Dendritic cell treated with granulocyte-macrophage colony-stimulating factor and Interleukin-4, amounts not matched to agents 40 ng/mL and 50 ng/mL, for 4 days (primary cell): ENCODE results near the gene HOXC12.

Experiments
- H3K27ac Mint-ChIP-seq: one replicate; pipeline ENCODE4 v1.8.0; 2022; ENCODE audit warnings: mild to moderate bottlenecking, mixed read lengths
- H3K27me3 Mint-ChIP-seq: one replicate; pipeline ENCODE4 v1.8.0; 2022; ENCODE audit warnings: mild to moderate bottlenecking, mixed read lengths
- H3K36me3 Mint-ChIP-seq: one replicate; pipeline ENCODE4 v1.8.0; 2022; ENCODE audit warnings: low read depth, mixed read lengths
- H3K4me1 Mint-ChIP-seq: one replicate; pipeline ENCODE4 v1.8.0; 2022; ENCODE audit warnings: low read depth, mixed read lengths
- H3K4me3 Mint-ChIP-seq: one replicate; pipeline ENCODE4 v1.8.0; 2022; ENCODE audit warnings: mild to moderate bottlenecking, moderate library complexity, mixed read lengths
- H3K9me3 Mint-ChIP-seq: one replicate; pipeline ENCODE4 v1.8.0; 2022; ENCODE audit warnings: mixed read lengths
- intact Hi-C: fragments of 100-400 bp; cut with micrococcal nuclease; formaldehyde crosslinking; loops from one replicate; pipeline ENCODE4 v1.15.0; 2022

HOXC12 gene

DNA sequence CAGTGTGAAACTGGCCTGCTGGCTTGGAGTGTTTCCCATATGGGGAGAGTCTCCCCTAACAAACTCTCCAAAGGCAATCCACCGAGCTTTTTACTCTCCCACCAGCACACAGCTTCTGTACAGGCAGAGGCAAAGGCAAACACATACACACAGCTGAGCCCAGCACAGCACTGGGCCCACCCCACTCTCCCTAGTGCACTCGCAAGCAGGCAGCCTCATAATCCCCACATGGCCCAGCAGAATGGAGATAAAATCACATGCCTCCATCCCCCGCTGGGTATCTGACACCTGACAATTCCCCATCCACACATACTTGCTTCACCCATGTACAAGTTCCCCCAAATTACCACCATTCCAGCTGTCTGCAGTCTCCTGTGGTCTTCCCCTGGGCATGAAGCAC is 3.4 kb downstream of the HOXC12 start:
- H3K27ac Mint-ChIP-seq: no peak overlapping the region
- no peaks in the 10 kb centered on the region for H3K36me3 Mint-ChIP-seq
- no peaks in the 10 kb centered on the region for H3K9me3 Mint-ChIP-seq
- intact Hi-C loops: no loop called here
- no peak overlapping the region for H3K4me3 Mint-ChIP-seq
- peaks cover 17% of the 10 kb centered on the region for H3K4me1 Mint-ChIP-seq
- H3K27me3 Mint-ChIP-seq: peaks cover 91% of the 10 kb centered on the region

DNA sequence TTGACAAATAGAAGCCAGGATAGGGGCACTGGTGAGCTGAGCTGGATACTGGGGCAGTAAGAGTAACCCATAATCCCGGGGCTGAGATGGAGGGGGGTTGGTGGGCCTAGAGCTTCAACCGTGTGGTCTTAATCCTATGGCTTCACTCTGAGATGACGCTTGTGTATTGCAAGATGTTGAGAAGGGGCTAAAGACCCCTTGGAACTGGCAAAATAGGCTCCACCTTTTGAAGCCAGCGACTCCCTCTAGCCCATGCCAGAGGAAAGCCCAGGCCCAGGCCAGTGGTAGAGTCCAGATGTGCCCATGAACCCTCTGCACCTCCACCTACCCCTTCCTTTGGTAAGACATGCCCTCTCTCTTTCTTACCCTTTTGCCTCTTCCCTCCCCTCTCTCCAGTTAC is 4.6 kb downstream of the HOXC12 start:
- Mint-ChIP-seq H3K4me3 (no peak overlapping the region), H3K4me1 (peaks cover 25% of the 10 kb centered on the region), H3K36me3 (no peaks in the 10 kb centered on the region), H3K27me3 (peaks cover 91% of the 10 kb centered on the region), H3K27ac (no peak overlapping the region), H3K9me3 (no peaks in the 10 kb centered on the region)
- intact Hi-C loops: no loop called here

DNA sequence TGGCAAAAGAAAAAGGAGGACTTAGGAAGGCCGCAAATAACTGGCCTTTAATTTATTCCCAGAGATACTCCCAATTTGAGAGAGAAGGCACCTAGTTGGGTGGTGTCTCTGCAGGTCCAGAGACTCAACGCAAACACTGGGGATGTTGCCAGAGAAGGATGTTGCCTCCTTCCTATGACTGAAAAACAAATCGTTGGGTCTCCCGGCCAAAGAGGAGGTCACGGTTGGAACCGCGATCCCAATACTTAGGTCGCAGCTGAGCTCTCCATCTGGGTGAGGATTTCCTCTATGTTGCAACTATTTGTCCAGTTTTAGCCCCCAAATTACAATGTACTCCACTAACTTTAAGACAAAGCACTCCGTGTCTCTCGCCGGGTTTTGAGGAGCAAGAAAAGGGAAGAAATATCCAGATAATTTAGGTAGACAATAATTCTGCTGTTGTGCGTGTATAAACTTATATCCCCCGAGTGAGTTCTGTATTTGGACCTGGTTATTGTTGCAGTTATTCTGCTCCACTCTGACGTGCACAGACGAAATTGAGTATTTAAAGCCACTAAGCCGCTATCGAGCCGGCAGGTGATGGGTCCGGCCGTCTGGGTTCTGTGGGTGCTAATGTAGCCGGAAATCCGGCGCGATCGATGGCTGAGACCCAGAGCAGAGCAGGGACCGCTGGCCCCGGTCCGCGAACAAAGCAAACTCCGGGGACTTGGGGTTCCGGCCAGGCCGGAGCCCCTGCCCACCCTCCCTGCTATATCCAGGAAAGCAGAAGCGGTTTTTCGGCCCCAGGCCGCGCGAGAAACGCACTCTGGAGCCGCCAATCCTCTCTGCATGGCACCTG is 5.7 kb downstream of the HOXC12 start:
- Mint-ChIP-seq H3K4me1 (peaks cover 31% of the 10 kb centered on the region), H3K36me3 (no peaks in the 10 kb centered on the region), H3K9me3 (peaks cover 4% of the 10 kb centered on the region), H3K4me3 (no peak overlapping the region), H3K27me3 (peaks cover 93% of the 10 kb centered on the region), H3K27ac (no peak overlapping the region)
- intact Hi-C loops: no loop called here

GRCh38 chr12:53961025-53961761 is 6.5 kb downstream of the HOXC12 start:
- peaks cover 9% of the 10 kb centered on the region for H3K9me3 Mint-ChIP-seq
- no peak overlapping the region for H3K27ac Mint-ChIP-seq
- peaks cover 93% of the 10 kb centered on the region for H3K27me3 Mint-ChIP-seq
- no peaks in the 10 kb centered on the region for H3K36me3 Mint-ChIP-seq
- no peak overlapping the region for H3K4me3 Mint-ChIP-seq
- intact Hi-C loops: no loop called here
- peaks cover 34% of the 10 kb centered on the region for H3K4me1 Mint-ChIP-seq

DNA sequence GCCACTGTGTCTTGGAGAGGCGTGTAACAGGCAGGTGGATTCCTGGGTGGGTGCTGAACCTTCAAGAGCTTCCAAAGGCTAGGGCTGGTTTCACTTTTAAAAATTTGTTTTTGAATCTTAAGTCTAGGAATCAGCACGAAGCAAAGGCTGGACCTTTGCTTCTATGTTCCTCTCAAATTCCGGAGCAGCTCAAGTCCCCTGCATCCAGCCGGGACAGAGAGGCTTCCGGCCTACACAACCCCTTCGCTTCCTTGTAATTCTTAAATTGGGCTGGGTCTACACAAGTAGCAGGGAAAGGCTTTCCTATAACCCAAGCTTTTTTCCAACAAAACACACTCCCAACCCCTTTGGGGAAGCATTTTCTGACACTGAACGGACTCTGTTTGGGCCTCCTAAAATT is 8.3 kb downstream of the HOXC12 start:
- Mint-ChIP-seq H3K9me3 (peaks cover 9% of the 10 kb centered on the region), H3K4me1 (peaks cover 41% of the 10 kb centered on the region), H3K27me3 (peaks cover 93% of the 10 kb centered on the region), H3K27ac (no peak overlapping the region), H3K4me3 (no peak overlapping the region), H3K36me3 (no peaks in the 10 kb centered on the region)
- intact Hi-C loops: no loop called here

DNA sequence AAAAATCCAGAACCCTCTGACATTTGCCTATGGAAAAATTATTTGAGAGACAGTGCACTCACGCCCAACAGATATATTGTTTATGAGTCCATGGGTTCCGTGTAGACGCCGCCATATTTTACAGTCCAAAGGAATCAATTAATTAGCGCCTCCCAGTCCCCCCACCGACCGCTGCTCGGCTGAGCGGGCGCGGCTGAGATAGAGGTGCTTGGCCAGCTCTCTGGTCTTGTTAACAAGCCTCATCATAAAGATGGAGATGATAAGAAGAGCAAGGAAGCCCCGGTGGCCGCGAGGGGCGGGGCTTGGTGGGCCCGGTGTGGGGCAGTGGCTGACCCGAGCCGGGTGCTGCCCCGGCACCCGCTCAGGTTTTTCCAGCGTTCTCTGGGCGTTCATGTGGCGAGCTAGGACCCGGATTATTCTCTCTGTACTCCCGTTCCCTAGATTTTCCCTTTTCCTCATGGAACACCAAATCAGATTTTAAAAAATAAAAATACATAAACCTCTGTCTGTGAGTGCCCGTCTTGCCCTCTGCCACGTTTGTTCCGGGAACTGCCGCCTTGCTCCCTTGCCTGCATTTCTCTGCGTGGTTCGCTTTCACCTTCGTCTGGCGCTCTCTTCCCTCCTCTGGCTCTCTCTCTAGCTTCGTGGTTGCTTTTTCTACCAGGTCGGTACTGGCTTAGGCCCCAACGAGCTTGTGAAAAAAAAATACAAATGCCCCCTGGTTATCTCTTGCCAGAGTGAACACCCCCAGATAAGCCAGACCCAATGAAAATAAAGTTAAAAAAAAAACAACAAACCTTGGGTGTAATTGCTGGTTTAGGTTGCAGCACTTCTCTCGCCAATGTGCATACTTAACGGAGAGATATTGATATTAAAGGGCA is 9.0 kb downstream of the HOXC12 start:
- Mint-ChIP-seq H3K4me3 (peak overlapping the region; percentile 2), H3K27me3 (peaks cover 93% of the 10 kb centered on the region), H3K36me3 (no peaks in the 10 kb centered on the region), H3K27ac (no peak overlapping the region), H3K4me1 (peaks cover 41% of the 10 kb centered on the region), H3K9me3 (peaks cover 9% of the 10 kb centered on the region)
- intact Hi-C loops: no loop called here

DNA sequence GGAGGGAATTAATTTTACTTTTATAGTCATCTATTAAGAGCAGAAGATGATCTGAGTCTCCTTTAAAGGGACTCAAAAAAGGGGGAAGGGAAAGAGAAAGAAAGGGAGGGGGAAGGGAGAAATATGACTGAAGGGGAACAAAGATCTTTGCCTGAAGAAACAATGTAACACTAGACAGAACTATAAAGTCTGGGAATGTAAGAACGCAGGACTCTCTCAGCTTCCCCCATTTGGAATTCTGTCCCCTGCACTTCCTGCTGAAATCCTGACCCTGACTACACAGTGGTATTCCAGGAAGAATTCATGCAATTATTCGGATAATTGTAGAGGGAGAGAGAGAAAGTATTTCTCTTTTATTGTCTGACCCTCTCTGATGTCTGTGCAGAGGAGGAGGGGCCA is 9.6 kb downstream of the HOXC12 start:
- Mint-ChIP-seq H3K27ac (no peak overlapping the region), H3K4me3 (no peak overlapping the region), H3K27me3 (peaks cover 95% of the 10 kb centered on the region), H3K4me1 (peaks cover 41% of the 10 kb centered on the region), H3K36me3 (no peaks in the 10 kb centered on the region), H3K9me3 (peaks cover 9% of the 10 kb centered on the region)
- intact Hi-C loops: no loop called here

- H3K27ac Mint-ChIP-seq: no peak overlapping the region
- H3K9me3 Mint-ChIP-seq: peaks cover 9% of the 10 kb centered on the region
- intact Hi-C loops: no loop called here
- no peak overlapping the region for H3K4me3 Mint-ChIP-seq
- peaks cover 32% of the 10 kb centered on the region for H3K4me1 Mint-ChIP-seq
- H3K27me3 Mint-ChIP-seq: peaks cover 95% of the 10 kb centered on the region
- no peaks in the 10 kb centered on the region for H3K36me3 Mint-ChIP-seq
Observed at GRCh38 chr12:53965281-53966084, 10.8 kb downstream of the HOXC12 start.

DNA sequence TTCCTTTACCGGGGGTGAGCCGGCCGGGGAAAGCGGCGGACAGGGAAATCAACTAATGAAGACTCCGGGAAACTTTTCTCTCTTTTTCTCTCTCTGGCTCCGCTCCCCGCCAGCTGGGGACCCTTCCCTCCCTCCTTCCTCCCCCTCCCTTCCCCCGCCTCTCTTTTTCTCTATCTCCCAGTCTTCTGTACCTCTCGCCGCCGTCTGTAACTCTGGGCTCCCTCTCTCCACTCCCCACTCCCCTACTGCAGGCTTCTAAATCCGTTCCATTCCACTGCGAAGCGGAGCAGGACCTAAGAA is 11.3 kb downstream of the HOXC12 start:
- intact Hi-C loops: no loop called here
- no peaks in the 10 kb centered on the region for H3K36me3 Mint-ChIP-seq
- no peak overlapping the region for H3K27ac Mint-ChIP-seq
- H3K27me3 Mint-ChIP-seq: peaks cover 95% of the 10 kb centered on the region
- peaks cover 9% of the 10 kb centered on the region for H3K9me3 Mint-ChIP-seq
- no peak overlapping the region for H3K4me3 Mint-ChIP-seq
- H3K4me1 Mint-ChIP-seq: peaks cover 29% of the 10 kb centered on the region

DNA sequence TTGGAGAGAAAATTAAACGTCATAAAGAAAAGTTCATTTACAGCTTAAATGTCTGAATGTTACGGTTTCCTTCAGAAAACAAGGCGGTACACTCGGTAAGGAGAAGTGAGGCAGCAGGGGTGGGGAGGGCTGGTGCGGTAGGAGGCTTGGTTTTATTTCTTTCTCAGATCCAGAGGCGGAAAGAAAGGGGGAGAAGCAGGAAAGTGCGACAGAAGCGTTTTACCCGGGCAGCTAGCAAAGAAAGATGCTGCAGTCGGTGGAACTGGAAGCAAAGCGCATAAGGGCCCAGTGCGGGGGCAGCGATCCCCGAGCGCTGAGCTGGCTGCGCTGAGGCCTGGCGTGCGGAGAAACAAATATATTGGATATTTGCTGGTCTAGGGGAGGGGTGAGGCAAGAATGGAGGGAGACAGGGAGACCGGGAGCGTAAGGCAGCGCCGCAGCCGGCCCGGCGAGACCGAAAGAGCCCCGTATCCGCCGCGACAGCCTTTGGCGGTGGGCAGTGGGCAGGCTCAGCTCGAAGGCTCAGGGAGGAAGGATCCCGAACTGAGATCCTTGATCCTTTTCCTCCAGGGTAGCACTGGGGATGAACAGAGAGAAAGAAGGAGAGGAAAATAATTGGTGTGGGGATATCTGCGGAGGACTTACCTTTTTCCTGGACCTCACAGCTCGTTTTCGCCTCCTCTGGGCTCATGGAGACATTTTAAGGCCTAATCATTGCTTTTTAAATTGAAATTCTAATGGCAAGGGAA is 11.9 kb downstream of the HOXC12 start:
- peaks cover 9% of the 10 kb centered on the region for H3K9me3 Mint-ChIP-seq
- H3K4me3 Mint-ChIP-seq: no peak overlapping the region
- H3K27me3 Mint-ChIP-seq: peaks cover 95% of the 10 kb centered on the region
- intact Hi-C loops: no loop called here
- H3K36me3 Mint-ChIP-seq: no peaks in the 10 kb centered on the region
- H3K27ac Mint-ChIP-seq: no peak overlapping the region
- peaks cover 29% of the 10 kb centered on the region for H3K4me1 Mint-ChIP-seq

DNA sequence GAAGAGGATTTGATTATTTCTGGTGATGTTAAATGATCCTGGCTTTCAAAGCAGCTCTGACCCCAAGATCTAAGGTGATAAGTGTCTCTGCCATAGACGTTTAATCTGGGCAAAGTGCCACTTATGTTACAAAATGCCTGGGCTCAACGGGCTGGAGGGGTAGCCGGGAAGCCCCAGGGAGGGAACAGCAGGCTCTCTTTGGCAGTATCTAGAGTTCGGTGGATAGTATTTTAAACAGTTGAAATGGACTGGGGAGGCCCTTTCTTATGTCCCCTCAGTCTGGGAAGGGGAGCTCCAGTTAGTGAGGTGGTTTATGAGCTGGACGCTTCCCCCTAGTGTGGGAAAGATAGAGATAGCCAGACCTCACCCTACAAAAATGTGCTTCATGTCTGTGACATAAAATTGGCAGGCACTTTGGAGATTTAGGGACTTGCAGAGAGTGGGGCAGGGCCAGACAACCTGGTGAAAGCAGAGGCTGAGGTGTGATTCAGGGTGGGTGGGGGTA is 12.8 kb downstream of the HOXC12 start:
- Mint-ChIP-seq H3K27me3 (peaks cover 100% of the 10 kb centered on the region), H3K36me3 (no peaks in the 10 kb centered on the region), H3K4me3 (no peak overlapping the region), H3K4me1 (peaks cover 29% of the 10 kb centered on the region), H3K9me3 (peaks cover 9% of the 10 kb centered on the region), H3K27ac (no peak overlapping the region)
- intact Hi-C loops: no loop called here

GRCh38 chr12:53968214-53969127 is 13.8 kb downstream of the HOXC12 start:
- no peak overlapping the region for H3K4me3 Mint-ChIP-seq
- H3K27ac Mint-ChIP-seq: no peak overlapping the region
- H3K9me3 Mint-ChIP-seq: peaks cover 9% of the 10 kb centered on the region
- H3K36me3 Mint-ChIP-seq: no peaks in the 10 kb centered on the region
- H3K4me1 Mint-ChIP-seq: peaks cover 35% of the 10 kb centered on the region
- peaks cover 100% of the 10 kb centered on the region for H3K27me3 Mint-ChIP-seq
- intact Hi-C loops: no loop called here
